IPS DF 4.7 (cell line): ENCODE data around the gene MCM10.

Experiments
- DNase-seq: peaks from one replicate; pipeline ENCODE4 v3.0.0-alpha.2; 2013; ENCODE audit warnings: low spot score; ENCODE audit errors: extremely low read depth

Gene MCM10

GRCh38 chr10:13257621-13258140 lies 96.3 kb downstream of the MCM10 start:
- DNase-seq, result no peak
